Urinary bladder (tissue), 4 donors: ENCODE data around the gene TGFBR3. TPM values are rescaled to one million over a fixed set of nuclear protein-coding genes. Genes with fewer than 3 reads are reported as not detected.
A peak's percentile ranks its signal among the peaks of the same experiment; 100 is the strongest.

ENCODE experiments used
- DNase-seq: peaks from one replicate; pipeline ENCODE4 v3.0.0-alpha.2; 2015; ENCODE audit errors: extremely low spot score
- H3K27ac ChIP-seq: one replicate; pipeline ENCODE4 v1.5.1; 2013; ENCODE audit warnings: low read depth, mild to moderate bottlenecking, moderate library complexity
- H3K36me3 ChIP-seq: one replicate; pipeline ENCODE4 v1.6.1; 2013; ENCODE audit warnings: mild to moderate bottlenecking, moderate library complexity; ENCODE audit not compliant: insufficient read depth
- H3K4me1 ChIP-seq: one replicate; pipeline ENCODE4 v1.6.1; 2013; ENCODE audit warnings: mild to moderate bottlenecking, moderate library complexity; ENCODE audit not compliant: insufficient read depth
- H3K4me3 ChIP-seq: one replicate; pipeline ENCODE4 v1.5.1; 2013; ENCODE audit warnings: low read depth, low read length
- WGBS: extraction: QIAGEN DNeasy Blood & Tissue Kit; methylation state at CpG from one replicate; pipeline ENCODE4 v1.1.7; 2013; 5-methylcytosine and 5-hydroxymethylcytosine counted together
- polyA plus RNA-seq: library from polyadenylated mRNA; stranded (reverse); fragments of 200-250 nt; gene quantifications from one replicate; pipeline ENCODE4 v1.2.3, GENCODE V29; 2013
- total RNA-seq: library from RNA; depleted of rRNA; stranded (reverse); fragments of >200 nt; gene quantifications from one replicate; pipeline ENCODE4 v1.2.3, GENCODE V29; 2014
- donor health status: healthy with polysubstance abuse.
- donor health status: healthy.

TGFBR3 gene
- total and polyA plus RNA-seq, 2 donors = 94.8 to 131 TPM

- Histone ChIP-seq H3K27ac (no peak overlapping the region), H3K4me1 (no peaks in the 10 kb centered on the region), H3K4me3 (no peak overlapping the region), H3K36me3 (peaks cover 3% of the 10 kb centered on the region)
- 33% methylated on average over 11 of the region's 11 CpGs for WGBS
- DNase-seq = no peak
These were observed 196.1 kb downstream of the TGFBR3 start for GRCh38 chr1:91689641-91690481.

- no peaks in the 10 kb centered on the region for H3K4me1 ChIP-seq
These were observed 198.5 kb downstream of the TGFBR3 start for GRCh38 chr1:91687452-91687851.

GRCh38 chr1:91685994-91686393 is 200.0 kb downstream of the TGFBR3 start:
- Histone ChIP-seq H3K36me3 (no peaks in the 10 kb centered on the region), H3K4me1 (no peaks in the 10 kb centered on the region), H3K27ac (no peak overlapping the region), H3K4me3 (no peak overlapping the region)
- no peak for DNase-seq
- 51% methylated on average over 4 of the region's 4 CpGs for WGBS

More at GRCh38 chr1:91687452-91687851, 198.5 kb downstream of the TGFBR3 start:
- no peak overlapping the region for H3K4me3 ChIP-seq
- no peaks in the 10 kb centered on the region for H3K36me3 ChIP-seq
- WGBS = 96% methylated on average over 1 of the region's 1 CpG
- DNase-seq = no peak
- H3K27ac ChIP-seq = no peak overlapping the region

- Histone ChIP-seq H3K4me3 (no peak overlapping the region), H3K36me3 (no peaks in the 10 kb centered on the region), H3K4me1 (no peaks in the 10 kb centered on the region), H3K27ac (no peak overlapping the region)
- DNase-seq = peak; percentile 43
- 19% methylated on average over 7 of the region's 7 CpGs for WGBS
These were observed 201.3 kb downstream of the TGFBR3 start for GRCh38 chr1:91684481-91685196.

- Histone ChIP-seq H3K27ac (no peak overlapping the region), H3K36me3 (no peaks in the 10 kb centered on the region), H3K4me1 (no peaks in the 10 kb centered on the region), H3K4me3 (no peak overlapping the region)
- WGBS = 40% methylated on average over 10 of the region's 10 CpGs
- no peak for DNase-seq
These were observed 202.4 kb downstream of the TGFBR3 start for GRCh38 chr1:91683598-91683951.

GRCh38 chr1:91682882-91683597 is 202.9 kb downstream of the TGFBR3 start:
- H3K27ac ChIP-seq = no peak overlapping the region
- whole genome bisulfite sequencing = 44% methylated on average over 3 of the region's 3 CpGs
- no peak for DNase-seq

GRCh38 chr1:91680556-91681155 is 205.3 kb downstream of the TGFBR3 start:
- WGBS = 83% methylated on average over 4 of the region's 4 CpGs
- Histone ChIP-seq H3K4me1 (no peaks in the 10 kb centered on the region), H3K27ac (no peak overlapping the region), H3K4me3 (no peak overlapping the region), H3K36me3 (no peaks in the 10 kb centered on the region)
- no peak for DNase-seq

More at GRCh38 chr1:91682882-91683597, 202.9 kb downstream of the TGFBR3 start:
- Histone ChIP-seq H3K4me1 (no peaks in the 10 kb centered on the region), H3K4me3 (no peak overlapping the region), H3K36me3 (no peaks in the 10 kb centered on the region)

- no peaks in the 10 kb centered on the region for H3K4me1 ChIP-seq
- DNase-seq = no peak
- no peak overlapping the region for H3K27ac ChIP-seq
These were observed 206.5 kb downstream of the TGFBR3 start for GRCh38 chr1:91679446-91679845.

GRCh38 chr1:91676030-91676429 is 209.9 kb downstream of the TGFBR3 start:
- Histone ChIP-seq H3K27ac (no peak overlapping the region), H3K36me3 (no peaks in the 10 kb centered on the region), H3K4me1 (no peaks in the 10 kb centered on the region), H3K4me3 (no peak overlapping the region)
- WGBS = over 99% methylated on average over 2 of the region's 2 CpGs
- DNase-seq = no peak

More at GRCh38 chr1:91679446-91679845, 206.5 kb downstream of the TGFBR3 start:
- WGBS = 83% methylated on average over 4 of the region's 4 CpGs
- no peaks in the 10 kb centered on the region for H3K36me3 ChIP-seq
- no peak overlapping the region for H3K4me3 ChIP-seq

- H3K36me3 ChIP-seq = no peaks in the 10 kb centered on the region
- H3K27ac ChIP-seq = no peak overlapping the region
- no peak for DNase-seq
- WGBS = 86% methylated on average over 2 of the region's 2 CpGs
- H3K4me3 ChIP-seq = no peak overlapping the region
- H3K4me1 ChIP-seq = no peaks in the 10 kb centered on the region
These were observed 211.8 kb downstream of the TGFBR3 start for GRCh38 chr1:91674107-91674506.

- no peak overlapping the region for H3K4me3 ChIP-seq
- no peak for DNase-seq
- H3K27ac ChIP-seq = no peak overlapping the region
- H3K36me3 ChIP-seq = no peaks in the 10 kb centered on the region
- 73% methylated on average over 3 of the region's 3 CpGs for WGBS
- H3K4me1 ChIP-seq = no peaks in the 10 kb centered on the region
These were observed 212.3 kb downstream of the TGFBR3 start for GRCh38 chr1:91673613-91674012.

- 94% methylated on average over 4 of the region's 4 CpGs for WGBS
- DNase-seq = no peak
These were observed 213.3 kb downstream of the TGFBR3 start for GRCh38 chr1:91672601-91673161.

GRCh38 chr1:91670781-91671180 is 215.2 kb downstream of the TGFBR3 start:
- no peak for DNase-seq
- WGBS = 92% methylated on average over 4 of the region's 4 CpGs
- Histone ChIP-seq H3K27ac (no peak overlapping the region), H3K4me3 (no peak overlapping the region), H3K4me1 (no peaks in the 10 kb centered on the region), H3K36me3 (no peaks in the 10 kb centered on the region)

More at GRCh38 chr1:91672601-91673161, 213.3 kb downstream of the TGFBR3 start:
- Histone ChIP-seq H3K36me3 (no peaks in the 10 kb centered on the region), H3K27ac (no peak overlapping the region), H3K4me3 (no peak overlapping the region), H3K4me1 (no peaks in the 10 kb centered on the region)
